IMR-90 (cell line): ENCODE results near the gene SLC44A4. TPM values are rescaled to one million over a fixed set of nuclear protein-coding genes. Genes with fewer than 3 reads are reported as not detected.

ENCODE experiments used
- ATAC-seq: fragments of 200-7000 bp; cut with Tn5 transposase; 2 replicates; pipeline ENCODE4 v1.9.1; 2020; ENCODE audit warnings: low read depth, mild to moderate bottlenecking, moderate library complexity
- BruUV-seq: library from RNA; stranded (reverse); fragments of 400-500 nt; replicated peaks from 2 replicates; lab custom pipeline; 2021; lab: Mats Ljungman, UMichigan
- CTCF ChIA-PET: fragments of 300-600 bp; formaldehyde crosslinking; extraction: SDS; loops from one replicate; lab custom pipeline; 2021; ENCODE audit warnings: antibody characterized with exemption; lab: Yijun Ruan, JAX
- POLR2A ChIA-PET: fragments of 300-600 bp; sonication (Branson Sonifier 250); formaldehyde crosslinking; loops from one replicate; lab custom pipeline; 2022; ENCODE audit warnings: antibody characterized with exemption; ENCODE audit not compliant: unreplicated experiment; lab: Charles Lee
- DNase-seq: peaks from one replicate; pipeline ENCODE4 v3.0.0; 2013
- H2AFZ ChIP-seq: replicated peaks from 2 replicates; pipeline ENCODE3; 2013; ENCODE audit warnings: low read length, mild to moderate bottlenecking; ENCODE audit not compliant: poor library complexity
- H2AK5ac ChIP-seq: 2 replicates; pipeline ENCODE4 v1.6.1; 2013; ENCODE audit warnings: low read depth, low read length, inconsistent platforms
- H2AK9ac ChIP-seq: replicated peaks from 2 replicates; pipeline ENCODE3; 2013; ENCODE audit warnings: mild to moderate bottlenecking, low read depth, low read length, moderate library complexity; ENCODE audit not compliant: poor library complexity
- H2BK120ac ChIP-seq: 2 replicates; pipeline ENCODE4 v1.6.1; 2013; ENCODE audit warnings: low read depth, low read length, inconsistent platforms
- H2BK15ac ChIP-seq: 3 replicates; pipeline ENCODE4 v1.6.1; 2013; ENCODE audit warnings: low read depth, low read length, inconsistent platforms
- H2BK20ac ChIP-seq: 2 replicates; pipeline ENCODE4 v1.6.1; 2013; ENCODE audit warnings: low read depth, mild to moderate bottlenecking, inconsistent platforms, low read length, moderate library complexity
- H2BK5ac ChIP-seq: 2 replicates; pipeline ENCODE4 v1.6.1; 2013; ENCODE audit warnings: mild to moderate bottlenecking, low read depth, low read length, inconsistent platforms; ENCODE audit not compliant: poor library complexity, severe bottlenecking
- H3K14ac ChIP-seq: replicated peaks from 2 replicates; pipeline ENCODE4 v1.6.1; 2013; ENCODE audit warnings: low read depth, low read length, inconsistent platforms
- H3K18ac ChIP-seq: 2 replicates; pipeline ENCODE4 v1.6.1; 2013; ENCODE audit warnings: low read depth, low read length, control low read depth
- H3K23ac ChIP-seq: 2 replicates; pipeline ENCODE4 v1.6.1; 2013; ENCODE audit warnings: low read depth, low read length, inconsistent platforms
- H3K27ac ChIP-seq: 2 replicates; pipeline ENCODE4 v1.5.1; 2013; ENCODE audit warnings: mild to moderate bottlenecking, control low read depth, low read length; ENCODE audit not compliant: insufficient read depth
- H3K27me3 ChIP-seq: 2 replicates; pipeline ENCODE4 v1.6.1; 2013; ENCODE audit warnings: low read length; ENCODE audit not compliant: control insufficient read depth, insufficient read depth
- H3K36me3 ChIP-seq: 2 replicates; pipeline ENCODE4 v1.6.1; 2013; ENCODE audit warnings: low read length, mixed read lengths; ENCODE audit not compliant: control insufficient read depth, insufficient read depth
- H3K4ac ChIP-seq: 2 replicates; pipeline ENCODE4 v1.6.1; 2013; ENCODE audit warnings: low read depth, low read length, inconsistent platforms
- H3K4me1 ChIP-seq: 2 replicates; pipeline ENCODE4 v1.6.1; 2013; ENCODE audit warnings: low read length, mixed read lengths; ENCODE audit not compliant: control insufficient read depth, insufficient read depth
- H3K4me2 ChIP-seq: 2 replicates; pipeline ENCODE4 v1.6.1; 2013; ENCODE audit warnings: low read depth, mild to moderate bottlenecking, control low read depth, low read length, moderate library complexity
- H3K4me3 ChIP-seq: 2 replicates; pipeline ENCODE4 v1.5.1; 2013; ENCODE audit warnings: low read depth, mild to moderate bottlenecking, control low read depth, low read length, moderate library complexity; ENCODE audit not compliant: insufficient read depth
- H3K56ac ChIP-seq: 2 replicates; pipeline ENCODE4 v1.6.1; 2013; ENCODE audit warnings: low read length, inconsistent platforms; ENCODE audit not compliant: insufficient read depth; ENCODE audit errors: extremely low read depth
- H3K79me1 ChIP-seq, 2 experiments: 2 replicates each; pipeline ENCODE4 v1.6.1; 2013; ENCODE audit warnings: low read length in 2 of 2, inconsistent platforms in 1 of 2, low read depth in 1 of 2
- H3K9ac ChIP-seq: 2 replicates; pipeline ENCODE4 v1.6.1; 2013; ENCODE audit warnings: low read depth, low read length, control low read depth
- H3K9me1 ChIP-seq: 2 replicates; pipeline ENCODE4 v1.6.1; 2013; ENCODE audit warnings: low read length, inconsistent platforms; ENCODE audit not compliant: insufficient read depth
- H3K9me3 ChIP-seq: 2 replicates; pipeline ENCODE4 v1.6.1; 2013; ENCODE audit warnings: low read length; ENCODE audit not compliant: control insufficient read depth, insufficient read depth
- H4K20me1 ChIP-seq: 2 replicates; pipeline ENCODE4 v1.6.1; 2013; ENCODE audit warnings: low read length, inconsistent platforms; ENCODE audit not compliant: insufficient read depth
- H4K5ac ChIP-seq: 2 replicates; pipeline ENCODE4 v1.6.1; 2013; ENCODE audit warnings: mild to moderate bottlenecking, low read depth, low read length, control low read depth
- H4K8ac ChIP-seq, 2 experiments: 2 replicates each; pipeline ENCODE4 v1.6.1; 2013; ENCODE audit warnings: low read depth in 2 of 2, low read length in 2 of 2, control low read depth in 1 of 2, inconsistent platforms in 1 of 2
- H4K91ac ChIP-seq: 2 replicates; pipeline ENCODE4 v1.6.1; 2013; ENCODE audit warnings: low read depth, low read length, inconsistent platforms; ENCODE audit not compliant: insufficient read depth
- CEBPB ChIP-seq: IDR thresholded peaks from 2 replicates; pipeline ENCODE4 v1.6.1; 2012; ENCODE audit warnings: low read depth, low read length, improper control_type of control experiment
- CHD1 ChIP-seq: IDR thresholded peaks from 2 replicates; pipeline ENCODE4 v1.6.1; 2012; ENCODE audit warnings: low read depth, low read length, improper control_type of control experiment
- FOS ChIP-seq: fragments of 150-350 bp; IDR thresholded peaks from 2 replicates; pipeline ENCODE4 v1.6.1; 2016; ENCODE audit warnings: low read depth, low read length
- RCOR1 ChIP-seq: IDR thresholded peaks from 2 replicates; pipeline ENCODE4 v1.6.1; 2012; ENCODE audit warnings: mild to moderate bottlenecking, low read length, improper control_type of control experiment; ENCODE audit not compliant: insufficient replicate concordance
- SMC3 ChIP-seq: fragments of 150-350 bp; IDR thresholded peaks from 2 replicates; pipeline ENCODE4 v1.6.1; 2016; ENCODE audit warnings: low read depth, mild to moderate bottlenecking, antibody characterized with exemption, low read length, moderate library complexity
- WGBS, 2 experiments: methylation state at CpG; one replicate each; pipeline versions ENCODE4 v1.1.5 to v1.1.7; 2013; ENCODE audit warnings: missing lambda C conversion rate in 2 of 2; ENCODE audit not compliant: insufficient read length in 1 of 2; ENCODE audit errors: extremely low coverage in 2 of 2; 5-methylcytosine and 5-hydroxymethylcytosine counted together
- dilution Hi-C: fragments of 300-500 bp; cut with HindIII; formaldehyde crosslinking; loops from one replicate; pipeline ENCODE4 v1.14.3; 2018; ENCODE audit warnings: low sequenced_read_pairs; ENCODE audit not compliant: unreplicated experiment
- in situ Hi-C: fragments of 300-500 bp; cut with MboI; formaldehyde crosslinking; loops from 3 replicates; pipeline ENCODE4 v1.14.3; 2019; ENCODE audit warnings: low sequenced_read_pairs, inconsistent platforms, mixed read lengths
- intact Hi-C: fragments of 100-400 bp; cut with micrococcal nuclease; formaldehyde crosslinking; loops from 2 replicates; pipeline ENCODE4 v1.10.0; 2022
- polyA plus RNA-seq, 3 experiments: library from polyadenylated mRNA; depleted of rRNA; stranded (reverse); fragments of >200 nt; gene quantifications; 2 replicates each; pipeline ENCODE4 v1.2.3, GENCODE V29; 2012; ENCODE audit warnings: low replicate concordance in 1 of 3
- total RNA-seq: library from RNA; depleted of rRNA; stranded (reverse); fragments of >200 nt; gene quantifications from 2 replicates; pipeline ENCODE4 v1.2.3, GENCODE V29; 2012
- TF ChIP-seq, protein P1 (sequence below): fragments of 150-350 bp; IDR thresholded peaks from 2 replicates; pipeline ENCODE4 v1.6.1; 2017; ENCODE audit warnings: mild to moderate bottlenecking, antibody characterized with exemption, low read length, low read depth
- TF ChIP-seq, protein P2 (sequence below): conservative IDR thresholded peaks from 2 replicates; pipeline ENCODE4 v1.5.1; 2012; ENCODE audit warnings: mild to moderate bottlenecking, low read depth, low read length, improper control_type of control experiment

Gene SLC44A4
- total and polyA plus RNA-seq, 2 of the 4 experiments (the other 2 are of a cell fraction), result 0.14 to 0.36 TPM

DNA sequence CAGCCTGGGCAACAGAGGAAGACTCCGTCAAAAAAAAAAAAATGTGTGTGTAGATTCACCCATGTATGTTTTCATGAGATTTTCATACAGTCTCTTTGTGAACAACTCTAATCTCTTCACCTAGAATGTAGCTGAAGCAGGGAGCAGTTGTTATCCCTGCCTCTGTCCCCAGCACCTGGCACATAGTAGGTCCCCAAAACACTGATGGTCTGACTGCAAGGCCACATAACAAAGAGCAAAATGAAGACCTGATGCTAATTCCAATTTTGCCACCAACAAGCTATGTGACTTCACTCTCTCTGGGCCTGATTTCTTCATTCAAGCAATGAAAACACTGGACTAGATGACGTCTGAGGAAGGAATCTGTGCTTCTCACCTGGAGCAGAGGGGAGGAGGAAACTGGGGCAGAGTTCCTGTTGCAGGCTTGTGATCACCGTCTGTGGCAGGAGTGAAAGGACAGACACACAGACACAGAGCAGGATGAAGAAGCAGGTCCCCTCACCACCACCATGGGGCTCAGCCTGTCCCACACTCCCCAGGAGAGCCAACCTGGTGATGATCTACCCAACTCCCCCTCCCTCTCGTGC lies 4.6 kb downstream of the SLC44A4 start:
- intact Hi-C loops, result no loop called here
- TF ChIP-seq SMC3 (no peak), FOS (no peak), CEBPB (no peak), RCOR1 (no peak), CHD1 (no peak)
- TF ChIP-seq, protein P1, sequence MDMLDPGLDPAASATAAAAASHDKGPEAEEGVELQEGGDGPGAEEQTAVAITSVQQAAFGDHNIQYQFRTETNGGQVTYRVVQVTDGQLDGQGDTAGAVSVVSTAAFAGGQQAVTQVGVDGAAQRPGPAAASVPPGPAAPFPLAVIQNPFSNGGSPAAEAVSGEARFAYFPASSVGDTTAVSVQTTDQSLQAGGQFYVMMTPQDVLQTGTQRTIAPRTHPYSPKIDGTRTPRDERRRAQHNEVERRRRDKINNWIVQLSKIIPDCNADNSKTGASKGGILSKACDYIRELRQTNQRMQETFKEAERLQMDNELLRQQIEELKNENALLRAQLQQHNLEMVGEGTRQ, result no peak
- TF ChIP-seq, protein P2, sequence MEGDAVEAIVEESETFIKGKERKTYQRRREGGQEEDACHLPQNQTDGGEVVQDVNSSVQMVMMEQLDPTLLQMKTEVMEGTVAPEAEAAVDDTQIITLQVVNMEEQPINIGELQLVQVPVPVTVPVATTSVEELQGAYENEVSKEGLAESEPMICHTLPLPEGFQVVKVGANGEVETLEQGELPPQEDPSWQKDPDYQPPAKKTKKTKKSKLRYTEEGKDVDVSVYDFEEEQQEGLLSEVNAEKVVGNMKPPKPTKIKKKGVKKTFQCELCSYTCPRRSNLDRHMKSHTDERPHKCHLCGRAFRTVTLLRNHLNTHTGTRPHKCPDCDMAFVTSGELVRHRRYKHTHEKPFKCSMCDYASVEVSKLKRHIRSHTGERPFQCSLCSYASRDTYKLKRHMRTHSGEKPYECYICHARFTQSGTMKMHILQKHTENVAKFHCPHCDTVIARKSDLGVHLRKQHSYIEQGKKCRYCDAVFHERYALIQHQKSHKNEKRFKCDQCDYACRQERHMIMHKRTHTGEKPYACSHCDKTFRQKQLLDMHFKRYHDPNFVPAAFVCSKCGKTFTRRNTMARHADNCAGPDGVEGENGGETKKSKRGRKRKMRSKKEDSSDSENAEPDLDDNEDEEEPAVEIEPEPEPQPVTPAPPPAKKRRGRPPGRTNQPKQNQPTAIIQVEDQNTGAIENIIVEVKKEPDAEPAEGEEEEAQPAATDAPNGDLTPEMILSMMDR, result no peak
- Histone ChIP-seq H4K20me1 (no peaks in the 10 kb centered on the region), H4K5ac (no peak overlapping the region), H2BK120ac (no peak overlapping the region), H3K4me2 (no peak overlapping the region), H2AFZ (no peak overlapping the region), H4K8ac (no peak overlapping the region), H3K56ac (no peak overlapping the region), H3K9ac (no peak overlapping the region), H3K9me3 (no peaks in the 10 kb centered on the region), H3K27me3 (no peaks in the 10 kb centered on the region), H3K4me1 (peaks cover 14% of the 10 kb centered on the region), H3K4me3 (no peak overlapping the region), H3K79me1 (no peaks in the 10 kb centered on the region), H4K91ac (no peak overlapping the region), H2BK15ac (peak overlapping the region; percentile 53; the same call in 1 of the 3 replicates), H2BK5ac (no peak overlapping the region), H3K18ac (no peak overlapping the region), H2AK5ac (no peak overlapping the region), H3K9me1 (peaks cover 3% of the 10 kb centered on the region; the same call in 1 of the 2 replicates), H2BK20ac (no peak overlapping the region), H3K23ac (no peak overlapping the region), H3K27ac (no peak overlapping the region), H2AK9ac (no peak overlapping the region), H3K36me3 (no peaks in the 10 kb centered on the region), H3K4ac (peak overlapping the region; percentile 40; the same call in 1 of the 2 replicates), H3K14ac (no peak overlapping the region; the same call in 1 of the 2 replicates)
- ChIA-PET CTCF (no interaction called here), POLR2A (no interaction called here)
- ATAC-seq (no peak), DNase-seq (no peak)
- in situ Hi-C loops, result no loop called here
- no TSS peak for BruUV-seq
- WGBS, 2 experiments, result no CpG with 5 or more reads among the region's 4 CpGs
- dilution Hi-C loops, result no loop called here
